Neural progenitor cell (in vitro differentiated cells): Measurements from ENCODE around the gene HYI.
"Not testable (repeated sequence)": the region's sequence is repeated elsewhere in the genome, so short reads cannot be mapped to it uniquely, and the experiment has no call there.

Source experiments
- CTCF ChIP-seq: fragments of 200-600 bp; sonication (generic); IDR thresholded peaks from 2 replicates; pipeline ENCODE4 v1.5.1; 2017; ENCODE audit warnings: antibody characterized with exemption, mild to moderate bottlenecking
- EZH2phosphoT487 ChIP-seq: fragments of 200-600 bp; sonication (generic); IDR thresholded peaks from 2 replicates; pipeline ENCODE4 v1.6.1; 2017; ENCODE audit warnings: antibody characterized with exemption

- TF ChIP-seq EZH2phosphoT487, CTCF: not testable (repeated sequence)
Measured at GRCh38 chr1:43472463-43473151, 18.9 kb upstream of the HYI start.
